KMS-11 (cell line): ENCODE measurements around the gene KLHL42.

ENCODE experiments used
- H2AFZ ChIP-seq: fragments of 200-600 bp; sonication (generic); 2 replicates; pipeline ENCODE4 v1.6.1; 2016; ENCODE audit warnings: antibody characterized with exemption, mixed run types, low read depth
- H3K27ac ChIP-seq: fragments of 200-600 bp; sonication (generic); 2 replicates; pipeline ENCODE4 v1.6.1; 2016; ENCODE audit warnings: mild to moderate bottlenecking, mixed run types
- H3K27me3 ChIP-seq: fragments of 200-600 bp; sonication (generic); 2 replicates; pipeline ENCODE4 v1.6.1; 2017; ENCODE audit warnings: mild to moderate bottlenecking, low read depth, mixed run types, moderate library complexity; ENCODE audit not compliant: insufficient read depth
- H3K36me3 ChIP-seq: fragments of 200-600 bp; sonication (generic); 2 replicates; pipeline ENCODE4 v1.6.1; 2017; ENCODE audit warnings: mild to moderate bottlenecking, mixed run types; ENCODE audit not compliant: insufficient read depth
- H3K4me1 ChIP-seq: fragments of 200-600 bp; sonication (generic); 2 replicates; pipeline ENCODE4 v1.6.1; 2016; ENCODE audit warnings: mild to moderate bottlenecking, low read depth, mixed run types; ENCODE audit not compliant: poor library complexity, severe bottlenecking
- H3K4me2 ChIP-seq: fragments of 200-600 bp; sonication (generic); 2 replicates; pipeline ENCODE4 v1.7.0; 2016; ENCODE audit warnings: mild to moderate bottlenecking, mixed run types
- H3K4me3 ChIP-seq: fragments of 200-600 bp; sonication (generic); IDR thresholded peaks from 2 replicates; pipeline ENCODE4 v1.6.1; 2017; ENCODE audit warnings: low read depth, low read length, mixed read lengths; ENCODE audit not compliant: insufficient read depth
- H3K79me2 ChIP-seq: fragments of 200-600 bp; sonication (generic); 2 replicates; pipeline ENCODE4 v1.6.1; 2016; ENCODE audit warnings: low read depth, mixed run types; ENCODE audit not compliant: insufficient read depth
- H3K9ac ChIP-seq: fragments of 200-600 bp; sonication (generic); 2 replicates; pipeline ENCODE4 v1.6.1; 2016; ENCODE audit warnings: mild to moderate bottlenecking, mixed run types
- H4K20me1 ChIP-seq: fragments of 200-600 bp; sonication (generic); 2 replicates; pipeline ENCODE4 v1.6.1; 2016; ENCODE audit warnings: mild to moderate bottlenecking, mixed run types; ENCODE audit not compliant: insufficient read depth
- TF ChIP-seq, protein P1 (sequence below): fragments of 200-600 bp; sonication (generic); conservative IDR thresholded peaks from 2 replicates; pipeline ENCODE4 v1.6.1; 2017; ENCODE audit warnings: low read depth, mild to moderate bottlenecking, antibody characterized with exemption, low read length, moderate library complexity, mixed read lengths

Gene KLHL42

DNA sequence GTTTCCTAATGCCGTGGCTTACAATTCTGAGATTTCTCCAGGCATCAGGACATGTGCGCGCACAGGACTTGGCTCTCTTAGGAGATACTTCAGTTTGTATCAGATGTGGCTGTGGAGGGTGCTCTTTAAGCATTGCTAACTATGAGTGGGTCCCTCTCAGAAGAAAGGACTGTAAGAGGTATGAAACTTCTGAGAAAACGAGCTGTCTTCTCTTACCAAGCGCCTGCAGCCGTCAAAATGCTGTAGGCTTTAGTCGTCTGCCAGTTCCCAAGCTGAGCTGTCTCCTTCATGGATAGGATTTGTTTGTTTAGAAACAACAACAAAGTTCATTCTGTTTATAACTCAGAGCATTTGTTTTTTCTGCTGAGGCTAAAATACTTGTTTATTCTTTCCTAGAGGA is 16.1 kb downstream of the KLHL42 start:
- Histone ChIP-seq H3K36me3 (no peaks in the 10 kb centered on the region), H3K4me3 (no peak overlapping the region), H3K27ac (no peak overlapping the region), H4K20me1 (no peaks in the 10 kb centered on the region), H2AFZ (no peak overlapping the region), H3K27me3 (no peaks in the 10 kb centered on the region), H3K9ac (no peak overlapping the region), H3K79me2 (no peaks in the 10 kb centered on the region), H3K4me2 (no peak overlapping the region), H3K4me1 (no peaks in the 10 kb centered on the region)
- TF ChIP-seq, protein P1, sequence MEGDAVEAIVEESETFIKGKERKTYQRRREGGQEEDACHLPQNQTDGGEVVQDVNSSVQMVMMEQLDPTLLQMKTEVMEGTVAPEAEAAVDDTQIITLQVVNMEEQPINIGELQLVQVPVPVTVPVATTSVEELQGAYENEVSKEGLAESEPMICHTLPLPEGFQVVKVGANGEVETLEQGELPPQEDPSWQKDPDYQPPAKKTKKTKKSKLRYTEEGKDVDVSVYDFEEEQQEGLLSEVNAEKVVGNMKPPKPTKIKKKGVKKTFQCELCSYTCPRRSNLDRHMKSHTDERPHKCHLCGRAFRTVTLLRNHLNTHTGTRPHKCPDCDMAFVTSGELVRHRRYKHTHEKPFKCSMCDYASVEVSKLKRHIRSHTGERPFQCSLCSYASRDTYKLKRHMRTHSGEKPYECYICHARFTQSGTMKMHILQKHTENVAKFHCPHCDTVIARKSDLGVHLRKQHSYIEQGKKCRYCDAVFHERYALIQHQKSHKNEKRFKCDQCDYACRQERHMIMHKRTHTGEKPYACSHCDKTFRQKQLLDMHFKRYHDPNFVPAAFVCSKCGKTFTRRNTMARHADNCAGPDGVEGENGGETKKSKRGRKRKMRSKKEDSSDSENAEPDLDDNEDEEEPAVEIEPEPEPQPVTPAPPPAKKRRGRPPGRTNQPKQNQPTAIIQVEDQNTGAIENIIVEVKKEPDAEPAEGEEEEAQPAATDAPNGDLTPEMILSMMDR = no peak

- Histone ChIP-seq H3K4me3 (no peak overlapping the region), H3K79me2 (no peaks in the 10 kb centered on the region), H2AFZ (no peak overlapping the region), H3K36me3 (no peaks in the 10 kb centered on the region), H3K4me2 (no peak overlapping the region), H3K27me3 (no peaks in the 10 kb centered on the region), H3K9ac (no peak overlapping the region), H4K20me1 (no peaks in the 10 kb centered on the region), H3K27ac (no peak overlapping the region), H3K4me1 (no peaks in the 10 kb centered on the region)
- TF ChIP-seq, protein P1 = no peak
These were observed 17.4 kb downstream of the KLHL42 start for GRCh38 chr12:27797301-27798025.

GRCh38 chr12:27800819-27801218 is 20.8 kb downstream of the KLHL42 start:
- Histone ChIP-seq H3K9ac (no peak overlapping the region), H3K36me3 (no peaks in the 10 kb centered on the region), H4K20me1 (no peaks in the 10 kb centered on the region), H3K27ac (no peak overlapping the region), H3K4me2 (no peak overlapping the region), H2AFZ (no peak overlapping the region), H3K27me3 (no peaks in the 10 kb centered on the region), H3K4me1 (no peaks in the 10 kb centered on the region), H3K79me2 (no peaks in the 10 kb centered on the region), H3K4me3 (no peak overlapping the region)
- TF ChIP-seq, protein P1 = no peak

GRCh38 chr12:27801630-27802029 is 21.6 kb downstream of the KLHL42 start:
- Histone ChIP-seq H3K27me3 (no peaks in the 10 kb centered on the region), H3K9ac (no peak overlapping the region), H3K27ac (no peak overlapping the region), H3K4me3 (no peak overlapping the region), H3K79me2 (no peaks in the 10 kb centered on the region), H3K36me3 (no peaks in the 10 kb centered on the region), H3K4me2 (no peak overlapping the region), H4K20me1 (no peaks in the 10 kb centered on the region), H2AFZ (no peak overlapping the region), H3K4me1 (no peaks in the 10 kb centered on the region)
- TF ChIP-seq, protein P1 = no peak
